ENCODE measurements around the gene ARID3A. TPM values are rescaled to one million over a fixed set of nuclear protein-coding genes. Genes with fewer than 3 reads are reported as not detected.

ARID3A gene
- total and polyA plus RNA-seq, 12 donors, result 1.6 to 10.2 (median 7.4) TPM

- DNase-seq, result no peak
- 90 to 100% (median 93%) methylated on average over 1 to 10 of the region's 10 CpGs for WGBS, 4 donors
- Histone ChIP-seq H3K27me3 (no peaks in the 10 kb centered on the region), H3K36me3 (replicated peaks in 1 of 2) (peaks cover 0 to 48% of the 10 kb centered on the region in 2 donors), H3K27ac (no peak overlapping the region), H3K4me3 (no peak overlapping the region), H3K4me1 (replicated peaks in 1 of 2) (peaks cover 17 to 29% of the 10 kb centered on the region in 2 donors), H3K9me3 (replicated peaks in 1 of 3) (no peaks in the 10 kb centered on the region)
- intact Hi-C loops (cut with DNase I), result no loop called here
- no peak for TF ChIP-seq POLR2A (IDR thresholded peaks at IDR 0.05)
- TF ChIP-seq, protein P1, sequence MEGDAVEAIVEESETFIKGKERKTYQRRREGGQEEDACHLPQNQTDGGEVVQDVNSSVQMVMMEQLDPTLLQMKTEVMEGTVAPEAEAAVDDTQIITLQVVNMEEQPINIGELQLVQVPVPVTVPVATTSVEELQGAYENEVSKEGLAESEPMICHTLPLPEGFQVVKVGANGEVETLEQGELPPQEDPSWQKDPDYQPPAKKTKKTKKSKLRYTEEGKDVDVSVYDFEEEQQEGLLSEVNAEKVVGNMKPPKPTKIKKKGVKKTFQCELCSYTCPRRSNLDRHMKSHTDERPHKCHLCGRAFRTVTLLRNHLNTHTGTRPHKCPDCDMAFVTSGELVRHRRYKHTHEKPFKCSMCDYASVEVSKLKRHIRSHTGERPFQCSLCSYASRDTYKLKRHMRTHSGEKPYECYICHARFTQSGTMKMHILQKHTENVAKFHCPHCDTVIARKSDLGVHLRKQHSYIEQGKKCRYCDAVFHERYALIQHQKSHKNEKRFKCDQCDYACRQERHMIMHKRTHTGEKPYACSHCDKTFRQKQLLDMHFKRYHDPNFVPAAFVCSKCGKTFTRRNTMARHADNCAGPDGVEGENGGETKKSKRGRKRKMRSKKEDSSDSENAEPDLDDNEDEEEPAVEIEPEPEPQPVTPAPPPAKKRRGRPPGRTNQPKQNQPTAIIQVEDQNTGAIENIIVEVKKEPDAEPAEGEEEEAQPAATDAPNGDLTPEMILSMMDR (IDR thresholded peaks at IDR 0.05), result no peak
Measured at GRCh38 chr19:1013218-1013617, 87.4 kb downstream of the ARID3A start.

GRCh38 chr19:1014161-1015060, 88.6 kb downstream of the ARID3A start:
- Histone ChIP-seq H3K27ac (no peak overlapping the region), H3K9me3 (replicated peaks in 1 of 3) (no peaks in the 10 kb centered on the region), H3K27me3 (no peaks in the 10 kb centered on the region), H3K4me1 (replicated peaks in 1 of 2) (peaks cover 23 to 41% of the 10 kb centered on the region in 2 donors), H3K4me3 (no peak overlapping the region), H3K36me3 (replicated peaks in 1 of 2) (peaks cover 0 to 48% of the 10 kb centered on the region in 2 donors)
- intact Hi-C loops (cut with DNase I), result no loop called here
- no peak for TF ChIP-seq POLR2A (IDR thresholded peaks at IDR 0.05)
- TF ChIP-seq, protein P1 (IDR thresholded peaks at IDR 0.05), result no peak
- WGBS, 4 donors, result 93 to 96% (median 94%) methylated on average over 29 to 49 of the region's 49 CpGs
- no peak for DNase-seq

DNA sequence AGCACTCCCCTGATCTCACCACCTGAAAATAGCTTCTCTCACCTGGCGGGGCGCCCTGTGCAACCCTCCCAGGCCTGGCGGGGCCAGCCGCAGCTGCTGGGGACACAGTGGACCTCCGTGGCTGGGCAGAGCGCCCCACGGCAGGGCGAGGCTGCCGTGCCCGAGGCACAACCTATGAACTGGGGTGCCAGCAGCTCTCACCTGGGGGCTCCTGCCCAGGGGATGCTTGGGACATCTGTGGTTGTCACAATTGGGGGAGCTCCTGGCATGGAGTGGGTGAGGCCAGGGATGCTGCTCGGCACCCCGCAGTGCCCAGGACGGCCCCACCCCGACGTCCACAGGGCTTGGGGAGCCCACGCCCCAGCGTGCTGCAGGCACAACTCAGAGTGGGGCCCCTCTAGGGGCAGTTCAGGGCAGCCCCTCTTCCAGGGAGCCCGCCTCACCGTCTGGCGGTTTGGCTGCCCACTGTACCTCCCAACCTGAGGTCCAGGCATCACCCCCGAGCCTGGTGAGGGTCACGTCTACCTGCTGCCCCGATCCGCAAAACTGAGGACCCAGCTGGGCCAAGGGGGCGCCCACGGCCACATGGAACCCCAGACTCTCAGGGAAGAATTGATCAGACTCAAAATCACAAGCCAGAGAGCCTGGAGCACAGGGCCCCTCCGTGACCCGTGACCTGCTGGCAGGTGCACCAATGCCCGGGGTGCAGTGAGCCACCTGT, 89.4 kb downstream of the ARID3A start:
- intact Hi-C loops (cut with DNase I), result no loop called here
- Histone ChIP-seq H3K36me3 (replicated peaks in 1 of 2) (peaks cover 0 to 40% of the 10 kb centered on the region in 2 donors), H3K4me3 (no peak overlapping the region), H3K4me1 (replicated peaks in 1 of 2) (peaks cover 27 to 48% of the 10 kb centered on the region in 2 donors), H3K27ac (peak overlapping the region in 2 of 5 donors; percentile 86 to 90), H3K9me3 (replicated peaks in 1 of 3) (no peaks in the 10 kb centered on the region), H3K27me3 (no peaks in the 10 kb centered on the region)
- TF ChIP-seq, protein P1 (IDR thresholded peaks at IDR 0.05), result no peak
- no peak for TF ChIP-seq POLR2A (IDR thresholded peaks at IDR 0.05)
- 85 to 92% (median 86%) methylated on average over 8 to 29 of the region's 29 CpGs for WGBS, 4 donors
- DNase-seq, result no peak
